Right renal pelvis (tissue), 4 donors: ENCODE results near the gene OPA3. TPM values are rescaled to one million over a fixed set of nuclear protein-coding genes. Genes with fewer than 3 reads are reported as not detected.
A peak's percentile ranks its signal among the peaks of the same experiment; 100 is the strongest.
"Not testable (repeated sequence)": the region's sequence is repeated elsewhere in the genome, so short reads cannot be mapped to it uniquely, and the experiment has no call there.

ENCODE experiments used
- DNase-seq, 4 donors: peaks; one replicate each; pipeline ENCODE4 v3.0.0-alpha.2; 2013; ENCODE audit warnings: low read depth in 4 of 4, low spot score in 3 of 4, missing footprints in 1 of 4
- polyA plus RNA-seq, 4 donors: library from polyadenylated mRNA; unstranded; fragments of 120-200 nt; gene quantifications; one replicate each; pipeline ENCODE4 v1.2.1, GENCODE V29; 2013; ENCODE audit not compliant: insufficient read length in 4 of 4

OPA3 gene
- polyA plus RNA-seq, result 10 to 100 TPM; 10.8 to 11.8 (median 11.3) TPM

DNA sequence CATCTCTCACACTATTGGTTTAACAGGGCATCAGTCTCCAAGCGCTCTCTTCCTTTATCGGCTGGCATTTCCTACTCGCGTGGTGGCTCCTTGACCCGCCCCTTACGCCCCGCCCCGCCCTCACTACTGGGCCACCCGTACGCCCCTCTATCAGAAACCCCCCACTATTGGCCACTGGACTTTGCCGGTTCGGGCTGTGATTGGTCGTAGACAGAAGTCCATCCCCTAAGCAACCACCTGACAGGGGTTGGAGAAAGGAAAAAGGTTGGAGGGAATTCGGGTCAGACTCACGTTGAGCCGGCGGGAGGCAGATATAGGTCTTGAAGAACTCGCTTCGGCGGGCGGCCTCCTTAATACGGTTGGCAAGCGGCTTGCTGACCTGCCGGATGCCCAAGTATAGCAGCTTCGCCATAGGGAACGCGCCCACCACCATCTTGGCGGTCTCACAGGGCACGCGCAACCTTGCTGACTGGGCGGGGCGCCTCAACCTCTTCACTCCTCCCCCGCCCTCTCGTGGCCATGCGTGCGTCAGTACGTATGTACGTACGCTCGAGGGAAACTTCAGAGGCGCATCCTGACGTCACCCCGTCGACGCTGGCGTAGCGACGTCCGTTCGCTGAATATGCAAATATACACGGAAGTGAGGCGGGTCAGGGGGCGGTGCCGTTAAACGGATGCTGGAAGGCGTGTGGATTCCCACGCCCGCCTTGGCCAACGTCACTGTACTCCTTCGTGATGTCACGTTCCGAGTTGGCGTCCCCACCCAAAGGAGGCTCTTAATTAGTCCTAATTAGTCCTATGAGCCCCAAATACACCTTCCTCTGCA lies at the start of gene OPA3:
Gene OPA3 (minus strand): TSS at position 471 of the 826 bp plus-strand sequence. CDS start 38 bp downstream, at position 433.
- DNase-seq, result peak; percentile 100

DNA sequence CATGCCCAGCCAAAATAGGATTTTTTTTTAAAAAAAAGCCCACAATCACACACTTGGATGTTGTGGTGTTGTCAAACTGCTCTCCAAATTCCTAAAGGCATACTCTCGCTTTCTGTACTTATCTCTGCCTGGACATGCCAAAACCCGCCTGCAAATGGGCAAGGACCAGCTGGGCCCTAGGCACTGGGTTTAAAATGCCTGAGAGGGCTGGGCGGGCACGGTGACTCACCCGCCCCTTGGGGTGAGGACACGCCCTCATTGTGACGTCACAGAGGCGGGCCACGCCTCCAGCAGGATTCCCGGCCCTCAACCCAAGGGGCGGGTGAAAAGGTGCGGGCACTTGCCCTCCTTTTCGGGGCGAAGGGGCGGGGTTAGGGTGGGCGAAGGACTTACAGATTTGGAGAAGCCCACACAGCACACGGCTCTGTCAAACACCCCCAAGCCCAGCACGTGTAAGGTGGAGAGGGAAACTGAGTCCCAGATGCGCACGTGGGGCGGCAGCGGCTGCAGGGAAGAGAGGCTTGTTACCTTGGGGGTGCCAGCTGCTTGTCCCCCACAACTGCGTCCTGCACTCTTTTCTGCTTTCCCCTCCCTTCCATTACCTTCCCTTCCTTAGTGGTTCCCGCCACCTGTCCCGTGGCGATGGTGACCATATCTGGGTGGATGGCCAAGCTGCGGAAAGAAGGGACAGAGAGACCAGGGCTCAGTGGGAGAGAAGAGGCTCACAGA lies 48.0 kb upstream of the OPA3 start:
- no peak for DNase-seq

DNA sequence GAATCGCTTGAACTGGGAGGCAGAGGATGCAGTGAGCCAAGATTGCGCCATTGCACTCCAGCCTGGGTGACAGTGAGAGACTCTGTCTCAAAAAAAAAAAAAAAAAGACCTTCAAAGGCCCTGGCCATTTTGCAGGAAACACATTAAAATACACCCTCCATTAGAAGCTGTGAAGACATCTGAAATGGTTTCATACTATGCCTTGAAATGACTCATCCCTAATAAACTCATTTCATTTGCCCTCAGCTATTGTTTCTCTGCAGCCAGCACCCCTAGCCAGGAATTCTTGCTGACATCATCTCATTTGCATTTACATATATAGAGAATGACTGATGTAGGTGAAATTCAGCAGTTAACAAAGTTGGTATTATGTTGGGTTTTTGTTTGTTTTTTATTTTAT lies 45.9 kb upstream of the OPA3 start:
- DNase-seq, result no peak

DNA sequence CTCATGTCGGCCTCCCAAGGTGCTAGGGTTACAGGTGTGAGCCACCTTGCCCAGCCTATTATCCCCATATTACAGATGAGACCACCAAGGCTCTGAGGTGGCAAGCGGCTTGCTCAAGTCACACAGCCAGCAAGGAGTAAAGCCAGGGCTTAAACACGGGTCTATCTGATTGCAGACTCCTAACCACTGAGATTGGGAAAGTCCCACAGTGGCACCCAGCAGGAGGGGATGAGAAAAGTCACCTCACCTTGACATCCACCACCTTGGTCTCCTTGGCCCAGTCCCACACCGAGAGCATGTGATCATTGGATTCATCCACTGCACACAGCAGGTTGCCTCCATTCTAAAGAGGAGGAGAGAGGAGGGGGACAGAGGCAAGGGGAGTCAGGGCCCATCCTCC lies 45.1 kb upstream of the OPA3 start:
- DNase-seq, result no peak

GRCh38 chr19:45628219-45628618 lies 43.6 kb upstream of the OPA3 start:
- not testable (repeated sequence) for DNase-seq

DNA sequence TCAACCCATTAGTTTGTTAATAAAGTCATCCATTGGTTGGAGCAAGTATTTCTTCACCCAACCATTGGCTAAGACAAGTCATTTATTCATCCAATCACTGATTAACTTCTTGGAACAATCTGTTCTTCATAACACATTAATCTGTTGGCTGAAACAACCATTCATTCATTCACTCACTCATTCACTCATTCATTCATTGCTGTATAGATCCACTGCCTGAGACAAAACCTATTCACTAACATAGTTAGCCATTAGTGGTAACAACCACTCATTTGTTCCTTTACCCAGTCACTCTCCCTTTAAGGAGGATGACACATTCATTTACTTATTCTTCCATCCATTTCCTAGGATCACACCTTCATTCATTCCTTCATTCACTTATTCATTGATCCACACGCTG lies 39.4 kb upstream of the OPA3 start:
- no peak for DNase-seq

GRCh38 chr19:45621976-45622503 lies 37.4 kb upstream of the OPA3 start:
- DNase-seq, result no peak

DNA sequence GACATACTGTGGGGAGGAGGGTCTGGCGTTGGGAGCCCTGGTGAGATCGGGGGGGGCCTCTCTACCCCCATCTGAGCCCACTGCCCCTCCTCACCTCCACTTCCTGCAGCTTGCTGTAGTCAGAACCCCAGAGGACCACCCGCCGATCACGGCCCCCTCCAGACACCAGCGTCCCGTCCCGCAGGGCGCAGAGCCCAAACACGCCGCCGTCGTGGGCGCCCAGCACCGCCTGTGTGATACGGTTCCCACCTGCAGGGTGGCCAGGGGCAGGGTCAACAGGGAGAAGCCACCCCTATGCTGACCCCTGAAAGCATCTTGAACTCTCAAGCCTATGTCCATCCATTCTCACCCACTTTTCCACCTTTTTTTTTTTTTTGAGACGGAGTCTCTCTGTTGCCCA lies 36.8 kb upstream of the OPA3 start:
- DNase-seq, result no peak

DNA sequence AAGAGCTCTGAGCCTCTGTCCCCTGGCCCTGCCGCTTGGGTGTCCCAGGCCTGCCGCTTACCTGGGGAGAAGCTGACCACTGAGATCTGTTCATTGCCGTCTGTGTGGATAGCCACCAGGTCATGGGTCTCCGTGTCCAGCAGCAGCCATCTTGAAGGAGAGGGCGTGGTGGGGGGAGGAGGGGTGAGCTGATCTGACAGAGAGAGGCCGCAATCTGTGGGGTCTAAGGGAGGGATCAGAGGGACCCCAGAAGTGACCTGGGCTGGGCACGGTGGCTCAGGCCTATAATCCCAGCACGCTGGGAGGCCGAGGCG lies 32.1 kb upstream of the OPA3 start:
- no peak for DNase-seq

- DNase-seq, result peak; percentile 83 to 93 (median 89)
Observed at GRCh38 chr19:45615795-45616703, 31.4 kb upstream of the OPA3 start.

GRCh38 chr19:45615056-45615455 lies 30.5 kb upstream of the OPA3 start:
- DNase-seq, result not testable (repeated sequence)

DNA sequence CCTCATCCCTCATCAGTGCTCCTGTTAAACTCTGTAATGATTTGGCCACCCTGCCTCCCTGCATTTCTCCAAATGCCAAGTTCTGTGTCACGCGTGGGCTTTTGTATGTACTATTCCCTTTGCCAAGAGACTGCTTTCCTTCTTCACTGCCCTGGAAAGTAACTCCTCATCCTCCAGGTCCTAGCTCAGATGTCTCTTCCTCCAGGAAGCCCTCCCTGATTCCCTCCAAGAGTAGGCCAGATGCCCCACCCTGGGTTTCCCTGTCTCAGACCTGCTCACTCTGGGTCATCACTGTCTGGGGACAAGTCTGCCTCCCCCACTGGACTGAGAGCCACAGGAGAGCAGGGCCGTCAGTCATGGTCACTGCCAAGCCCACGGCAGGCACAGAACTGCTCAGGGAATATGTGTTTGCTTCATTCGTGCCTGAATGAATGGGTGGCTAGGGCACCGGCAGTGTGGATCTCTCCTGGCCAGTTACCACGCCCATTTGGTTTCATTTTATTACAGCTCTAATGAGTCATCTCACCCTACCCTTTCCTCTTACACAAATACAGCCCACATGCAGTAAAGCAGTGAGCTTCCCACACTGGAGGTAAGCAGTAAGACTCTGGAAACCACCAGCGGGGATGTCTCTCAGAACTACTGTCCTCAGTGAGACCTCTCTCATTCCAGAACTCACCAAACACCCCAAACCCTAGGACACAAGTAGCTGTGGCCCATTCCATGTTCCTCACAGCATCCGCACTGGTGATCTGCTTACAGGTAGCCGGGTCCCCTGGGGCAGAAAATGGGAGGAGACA lies 29.5 kb upstream of the OPA3 start:
- DNase-seq, result no peak

GRCh38 chr19:45608948-45609347 lies 24.3 kb upstream of the OPA3 start:
- no peak for DNase-seq

DNA sequence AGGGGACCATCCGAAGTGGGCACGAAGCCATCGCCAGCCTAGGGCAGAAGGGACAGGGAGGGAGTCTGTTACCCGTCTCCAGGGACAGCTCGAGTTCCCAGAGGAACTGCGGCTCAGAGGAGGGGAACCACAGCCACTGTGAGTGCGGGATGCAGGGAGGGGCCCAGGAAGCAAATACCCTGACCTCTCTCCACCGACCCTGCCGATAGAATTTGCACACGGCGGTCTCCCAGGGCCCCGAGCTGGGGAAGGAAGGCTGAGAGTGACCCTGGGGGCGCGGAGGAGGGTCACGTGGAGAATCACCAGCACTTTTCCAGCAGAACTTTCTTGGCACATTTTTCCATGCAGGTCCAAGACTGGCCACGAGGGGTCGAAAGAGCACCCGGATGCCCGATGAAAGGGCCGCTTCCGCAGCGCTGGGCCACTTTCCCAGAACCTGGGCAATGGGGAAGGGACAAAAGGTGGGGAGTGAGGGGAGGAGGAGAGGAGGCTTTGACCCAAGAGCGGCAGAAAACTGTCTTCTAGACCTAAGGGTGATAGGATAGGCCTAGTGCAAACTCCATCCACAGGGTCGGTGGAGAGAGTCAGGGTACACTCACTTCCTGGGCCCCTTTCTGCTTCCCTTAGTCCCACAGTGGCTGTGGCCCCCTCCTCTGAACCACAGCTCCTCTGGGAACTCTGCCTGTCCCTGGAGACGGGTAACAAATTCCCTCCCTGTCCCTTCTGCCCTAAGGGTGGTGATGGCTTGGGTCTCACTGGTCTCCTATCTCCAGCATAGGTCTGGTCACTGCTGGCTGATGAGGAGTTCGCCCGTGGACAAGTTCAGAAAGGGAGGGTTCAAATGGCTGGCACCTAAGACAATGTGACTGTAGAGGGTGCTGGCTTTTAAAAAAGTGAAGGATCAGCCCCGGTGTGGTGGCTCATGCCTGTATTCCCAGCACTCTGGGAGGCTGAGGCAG lies 22.7 kb upstream of the OPA3 start:
- peak; percentile 63 to 76 (median 72) for DNase-seq

- no peak for DNase-seq
Observed at GRCh38 chr19:45601524-45602374, 17.1 kb upstream of the OPA3 start, which contains the start of gene GPR4. Gene GPR4 (minus strand): TSS chr19:45602212. CDS start chr19:45591866, 10,346 bp downstream.

DNA sequence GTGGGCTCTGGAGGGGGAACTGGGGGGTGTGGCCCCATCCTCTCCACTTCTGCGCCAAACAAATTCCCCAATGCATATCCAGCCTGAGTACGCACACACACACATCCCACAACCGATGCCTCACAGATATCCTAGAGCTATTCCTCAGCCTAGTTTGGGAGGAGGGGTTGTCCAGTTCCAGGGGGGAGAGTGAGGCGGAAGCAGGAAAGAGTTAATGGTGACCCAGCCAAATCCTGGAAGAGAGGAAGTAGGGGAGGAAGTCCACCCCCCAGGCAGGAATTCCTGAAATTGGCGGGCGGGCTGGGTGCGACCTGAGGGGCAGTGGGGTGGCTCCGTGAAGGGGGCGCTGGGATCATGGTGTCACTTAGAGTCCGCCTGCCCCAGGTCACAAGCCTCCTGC lies 16.5 kb upstream of the OPA3 start:
- DNase-seq, result no peak

DNA sequence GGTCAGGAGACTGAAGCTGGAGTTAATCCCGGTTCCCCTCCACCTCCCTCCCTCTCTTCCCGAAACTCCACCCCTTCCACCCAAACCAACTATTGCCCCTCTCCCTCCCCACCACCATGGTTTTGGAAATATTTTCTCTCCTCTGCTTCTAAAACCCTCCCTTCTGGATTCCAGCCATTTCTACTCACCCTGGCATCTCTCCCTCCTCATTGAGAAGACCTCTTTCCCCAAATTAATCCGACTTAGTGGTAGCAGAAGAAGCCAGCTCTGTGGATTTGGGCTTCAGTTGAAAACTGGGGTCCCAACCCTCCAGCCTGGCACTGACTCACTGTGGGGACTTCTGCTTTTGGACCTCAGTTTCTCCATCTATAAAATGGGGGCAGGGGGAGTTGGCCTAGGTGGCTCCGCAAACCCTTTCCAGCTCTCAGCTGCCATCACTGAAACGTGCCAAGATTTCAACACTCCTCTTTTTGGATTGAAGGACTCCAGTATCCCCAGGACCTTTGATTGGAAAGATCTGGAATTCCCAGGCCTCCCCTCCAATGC lies 15.8 kb upstream of the OPA3 start:
- no peak for DNase-seq
